Mesenchymal stem cell (in vitro differentiated cells and primary cell): Measurements from ENCODE around the gene DISC1.

ENCODE experiments used
- DNase-seq: peaks from one replicate; pipeline ENCODE4 v3.0.0-alpha.2; 2013
- H2AFZ ChIP-seq: one replicate; pipeline ENCODE4 v1.6.1; 2013; ENCODE audit warnings: low read depth, mild to moderate bottlenecking, control low read depth, inconsistent platforms, low read length, moderate library complexity
- H2AK5ac ChIP-seq: 2 replicates; pipeline ENCODE4 v1.6.1; 2013; ENCODE audit warnings: low read length, moderate library complexity, mild to moderate bottlenecking, inconsistent platforms; ENCODE audit not compliant: severe bottlenecking
- H2BK120ac ChIP-seq: one replicate; pipeline ENCODE4 v1.6.1; 2013; ENCODE audit warnings: low read depth, mild to moderate bottlenecking, inconsistent platforms, low read length, moderate library complexity
- H2BK12ac ChIP-seq, 2 experiments: one replicate each; pipeline ENCODE4 v1.6.1; 2013; ENCODE audit warnings: inconsistent platforms in 2 of 2, low read length in 2 of 2, mild to moderate bottlenecking in 2 of 2, moderate library complexity in 2 of 2, control low read depth in 1 of 2
- H2BK15ac ChIP-seq: one replicate; pipeline ENCODE4 v1.6.1; 2013; ENCODE audit warnings: mild to moderate bottlenecking, low read depth, inconsistent platforms; ENCODE audit not compliant: poor library complexity, severe bottlenecking
- H2BK5ac ChIP-seq: 2 replicates; pipeline ENCODE4 v1.6.1; 2013; ENCODE audit warnings: low read depth, mild to moderate bottlenecking, low read length, control low read depth, inconsistent platforms; ENCODE audit not compliant: poor library complexity, severe bottlenecking
- H3K14ac ChIP-seq, 2 experiments: one replicate each; pipeline ENCODE4 v1.6.1; 2013; ENCODE audit warnings: inconsistent platforms in 2 of 2, low read length in 2 of 2, control low read depth in 1 of 2, mild to moderate bottlenecking in 1 of 2, moderate library complexity in 1 of 2
- H3K18ac ChIP-seq, 2 experiments: one replicate each; pipeline ENCODE4 v1.6.1; 2013; ENCODE audit warnings: inconsistent platforms in 2 of 2, low read length in 2 of 2, control low read depth in 1 of 2, low read depth in 1 of 2, mild to moderate bottlenecking in 1 of 2
- H3K23ac ChIP-seq, 2 experiments: one replicate each; pipeline ENCODE4 v1.6.1; 2013; ENCODE audit warnings: inconsistent platforms in 2 of 2, low read length in 2 of 2, mild to moderate bottlenecking in 2 of 2, moderate library complexity in 2 of 2, control low read depth in 1 of 2
- H3K27ac ChIP-seq: 2 replicates; pipeline ENCODE4 v1.5.1; 2013; ENCODE audit warnings: mild to moderate bottlenecking, moderate library complexity, low read length, control low read depth, inconsistent platforms; ENCODE audit not compliant: poor library complexity, severe bottlenecking
- H3K27me3 ChIP-seq, 2 experiments: 2 replicates each; pipeline versions ENCODE4 v1.6.1 to v1.7.0; 2013; ENCODE audit warnings: low read length in 2 of 2, mild to moderate bottlenecking in 2 of 2, moderate library complexity in 2 of 2, control low read depth in 1 of 2, inconsistent platforms in 1 of 2; ENCODE audit not compliant: control insufficient read depth in 1 of 2, insufficient read depth in 1 of 2
- H3K36me3 ChIP-seq, 2 experiments: 2 replicates each; pipeline versions ENCODE4 v1.6.1 to v1.7.0; 2013; ENCODE audit warnings: low read length in 2 of 2, control low read depth in 1 of 2, inconsistent platforms in 1 of 2, low read depth in 1 of 2, mild to moderate bottlenecking in 1 of 2; ENCODE audit not compliant: insufficient read depth in 2 of 2, control insufficient read depth in 1 of 2
- H3K4ac ChIP-seq, 2 experiments: one replicate each; pipeline ENCODE4 v1.6.1; 2013; ENCODE audit warnings: inconsistent platforms in 2 of 2, low read length in 2 of 2, mild to moderate bottlenecking in 2 of 2, moderate library complexity in 2 of 2, control low read depth in 1 of 2, low read depth in 1 of 2
- H3K4me1 ChIP-seq: 2 replicates; pipeline ENCODE4 v1.6.1; 2013; ENCODE audit warnings: low read depth, low read length, control low read depth; ENCODE audit not compliant: control insufficient read depth, insufficient read depth
- H3K4me2 ChIP-seq: 2 replicates; pipeline ENCODE4 v1.6.1; 2013; ENCODE audit warnings: low read length, mild to moderate bottlenecking, inconsistent platforms; ENCODE audit not compliant: poor library complexity, severe bottlenecking
- H3K4me3 ChIP-seq, 2 experiments: 2 replicates each; pipeline versions ENCODE4 v1.5.1 to v1.7.0; 2013; ENCODE audit warnings: low read length in 2 of 2, mild to moderate bottlenecking in 2 of 2, control low read depth in 1 of 2, low read depth in 1 of 2; ENCODE audit not compliant: insufficient read depth in 1 of 2
- H3K79me1 ChIP-seq: replicated peaks from 2 replicates; pipeline ENCODE4 v1.6.1; 2013; ENCODE audit warnings: mild to moderate bottlenecking, control low read depth, low read length, inconsistent platforms; ENCODE audit not compliant: poor library complexity, severe bottlenecking
- H3K9ac ChIP-seq: 2 replicates; pipeline ENCODE4 v1.7.0; 2013; ENCODE audit warnings: mild to moderate bottlenecking, low read length, moderate library complexity
- H3K9me3 ChIP-seq: 2 replicates; pipeline ENCODE4 v1.7.0; 2013; ENCODE audit warnings: mild to moderate bottlenecking, low read length; ENCODE audit not compliant: control insufficient read depth
- H4K8ac ChIP-seq: one replicate; pipeline ENCODE4 v1.6.1; 2013; ENCODE audit warnings: inconsistent platforms, mild to moderate bottlenecking, low read length, moderate library complexity
- H4K91ac ChIP-seq: one replicate; pipeline ENCODE4 v1.6.1; 2013; ENCODE audit warnings: mild to moderate bottlenecking, low read length, inconsistent platforms
- WGBS: methylation state at CpG from one replicate; pipeline ENCODE4 v1.1.7; 2013; ENCODE audit warnings: mixed read lengths; 5-methylcytosine and 5-hydroxymethylcytosine counted together

Gene DISC1

DNA sequence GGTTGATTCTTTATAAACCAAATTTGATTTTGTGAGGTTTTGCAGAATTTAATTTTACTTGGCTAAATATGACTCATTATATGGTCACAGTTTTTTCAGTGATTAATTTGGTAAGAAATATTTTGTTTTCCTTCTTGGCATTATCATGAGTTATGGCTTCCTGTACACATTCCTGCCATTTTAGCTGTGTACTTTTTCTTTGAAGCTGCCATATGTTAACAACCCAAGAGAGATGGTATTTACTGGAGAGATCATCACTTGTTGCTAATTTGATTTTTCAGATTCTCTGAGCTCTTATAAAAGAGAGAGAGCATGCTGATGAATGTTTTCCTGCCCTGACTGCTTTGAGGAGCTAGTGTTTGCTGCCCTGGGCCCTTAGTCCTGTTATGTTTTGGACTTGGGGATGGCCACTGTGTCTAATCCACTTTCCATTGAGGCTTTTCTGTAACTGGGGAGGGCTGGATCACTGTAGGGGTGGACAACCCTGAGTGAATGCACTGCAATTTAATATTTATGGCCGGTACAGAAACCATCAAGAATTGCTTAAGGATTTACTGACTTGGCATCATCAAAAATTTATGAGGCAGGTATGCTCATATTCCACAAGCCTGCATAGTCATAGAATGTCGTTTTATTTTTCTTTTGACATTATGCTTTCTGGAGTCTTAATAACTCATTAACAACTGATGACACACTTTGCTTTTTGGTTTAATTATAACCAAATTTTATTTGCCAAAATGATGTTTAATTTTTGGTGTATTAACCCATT is 200.9 kb downstream of the DISC1 start:
- Histone ChIP-seq H3K4ac (peak overlapping the region in 1 of 2 experiments; percentile 58), H3K9ac (peak overlapping the region; percentile 62), H3K27me3 (no peaks in the 10 kb centered on the region), H3K4me2 (peak overlapping the region; percentile 57), H3K27ac (peak overlapping the region; percentile 100), H4K8ac (peak overlapping the region; percentile 55), H3K4me1 (peaks cover 5% of the 10 kb centered on the region), H3K9me3 (no peaks in the 10 kb centered on the region), H3K4me3 (peak overlapping the region in 1 of 2 experiments; percentile 9), H3K23ac (no peak overlapping the region), H3K36me3 (no peaks in the 10 kb centered on the region), H2AFZ (no peak overlapping the region), H2AK5ac (peak overlapping the region; percentile 96), H4K91ac (peak overlapping the region; percentile 43), H2BK15ac (no peak overlapping the region), H3K18ac (peak overlapping the region; percentile 34 to 59), H2BK120ac (no peak overlapping the region), H3K14ac (no peak overlapping the region), H2BK12ac (peak overlapping the region in 1 of 2 experiments; percentile 86), H2BK5ac (peak overlapping the region; percentile 93), H3K79me1 (peaks cover 7% of the 10 kb centered on the region)
- DNase-seq = peak; percentile 55
- 43% methylated on average over 1 of the region's 2 CpGs for WGBS

DNA sequence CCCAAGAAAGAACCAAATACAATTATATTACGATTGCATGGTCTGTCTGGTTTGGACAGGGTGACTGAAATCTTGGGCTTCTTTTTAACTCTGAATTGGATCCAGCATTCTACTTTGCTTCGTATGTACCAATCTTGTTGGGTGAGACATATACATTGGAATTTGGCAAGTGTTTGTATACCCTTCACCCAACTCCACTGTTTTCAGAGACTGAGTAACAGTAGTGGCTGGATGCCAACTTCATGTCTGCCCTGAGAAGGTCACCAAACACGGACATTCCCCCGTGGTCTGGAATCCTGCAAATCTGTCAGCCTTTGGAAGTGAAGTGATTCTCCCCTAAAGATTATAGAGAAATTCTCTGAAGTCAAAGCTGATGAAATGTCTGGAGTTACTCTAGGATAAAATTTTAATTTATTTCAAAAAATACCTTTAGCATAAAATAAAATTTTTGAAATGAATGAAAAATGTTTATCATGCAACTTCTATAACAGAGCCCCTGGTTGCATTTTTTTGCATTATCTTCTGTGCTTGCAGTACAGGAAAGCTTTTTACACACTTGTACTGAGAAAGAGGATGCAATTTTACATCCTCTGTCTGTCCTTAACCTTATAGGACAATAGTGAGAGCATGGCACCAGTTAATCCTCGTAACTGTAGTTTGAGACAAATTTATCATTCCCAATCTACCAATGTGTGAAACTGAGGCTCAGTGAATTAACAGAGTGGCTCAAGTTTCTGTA is 201.8 kb downstream of the DISC1 start:
- no peak overlapping the region for H2BK5ac ChIP-seq
- H3K9ac ChIP-seq = peak overlapping the region; percentile 62
- H3K27ac ChIP-seq = peak overlapping the region; percentile 100
- no peaks in the 10 kb centered on the region for H3K36me3 ChIP-seq
- H3K23ac ChIP-seq = no peak overlapping the region
- H3K79me1 ChIP-seq = peaks cover 7% of the 10 kb centered on the region
- H4K8ac ChIP-seq = no peak overlapping the region
- H2BK15ac ChIP-seq = no peak overlapping the region
- H3K4me1 ChIP-seq = peaks cover 5% of the 10 kb centered on the region
- peak overlapping the region; percentile 73 for H2AK5ac ChIP-seq
- H3K4me2 ChIP-seq = peak overlapping the region; percentile 29
- WGBS = 0% methylated on average over 2 of the region's 5 CpGs
- no peak overlapping the region for H4K91ac ChIP-seq
- H3K4me3 ChIP-seq = peak overlapping the region in 1 of 2 experiments; percentile 9
- H3K9me3 ChIP-seq = no peaks in the 10 kb centered on the region
- peak overlapping the region; percentile 19 for H2BK120ac ChIP-seq
- H2AFZ ChIP-seq = no peak overlapping the region
- no peak overlapping the region for H3K14ac ChIP-seq
- H3K27me3 ChIP-seq = no peaks in the 10 kb centered on the region
- peak; percentile 95 for DNase-seq
- H3K4ac ChIP-seq = no peak overlapping the region
- peak overlapping the region in 1 of 2 experiments; percentile 54 for H3K18ac ChIP-seq
- H2BK12ac ChIP-seq = peak overlapping the region in 1 of 2 experiments; percentile 52

DNA sequence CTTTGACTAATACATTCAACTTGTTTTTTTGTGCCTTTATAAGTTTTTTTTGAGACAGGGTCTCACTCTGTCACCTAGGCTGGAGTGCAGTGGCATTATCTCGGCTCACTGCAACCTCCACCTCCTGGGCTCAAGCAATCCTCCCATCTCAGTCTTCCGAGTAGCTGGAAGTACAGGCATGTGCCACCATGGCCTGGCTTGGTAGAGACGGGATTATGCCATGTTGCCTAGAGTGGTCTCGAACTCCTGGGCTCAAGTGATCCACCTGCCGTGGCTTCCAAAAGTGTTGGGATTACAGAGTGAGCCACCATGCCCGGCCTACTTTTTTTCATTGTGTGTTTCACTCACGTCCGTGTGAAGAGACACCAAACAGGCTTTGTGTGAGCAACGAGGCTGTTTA is 202.7 kb downstream of the DISC1 start:
- peak overlapping the region in 1 of 2 experiments; percentile 66 for H3K4ac ChIP-seq
- H3K36me3 ChIP-seq = no peaks in the 10 kb centered on the region
- H2BK120ac ChIP-seq = no peak overlapping the region
- no peak overlapping the region for H3K9ac ChIP-seq
- no peak overlapping the region for H3K23ac ChIP-seq
- H2BK5ac ChIP-seq = no peak overlapping the region
- WGBS = 84% methylated on average over 9 of the region's 9 CpGs
- peaks cover 7% of the 10 kb centered on the region for H3K79me1 ChIP-seq
- no peak for DNase-seq
- H3K27ac ChIP-seq = peak overlapping the region; percentile 39
- peak overlapping the region in 1 of 2 experiments; percentile 93 for H3K18ac ChIP-seq
- no peak overlapping the region for H2BK15ac ChIP-seq
- H2AK5ac ChIP-seq = peak overlapping the region; percentile 85
- no peaks in the 10 kb centered on the region for H3K9me3 ChIP-seq
- H4K8ac ChIP-seq = no peak overlapping the region
- H3K4me2 ChIP-seq = no peak overlapping the region
- H3K4me1 ChIP-seq = peaks cover 5% of the 10 kb centered on the region
- H3K4me3 ChIP-seq = no peak overlapping the region
- H3K27me3 ChIP-seq = no peaks in the 10 kb centered on the region
- no peak overlapping the region for H2AFZ ChIP-seq
- H2BK12ac ChIP-seq = peak overlapping the region; percentile 38 to 94
- peak overlapping the region in 1 of 2 experiments; percentile 75 for H3K14ac ChIP-seq
- peak overlapping the region; percentile 18 for H4K91ac ChIP-seq

DNA sequence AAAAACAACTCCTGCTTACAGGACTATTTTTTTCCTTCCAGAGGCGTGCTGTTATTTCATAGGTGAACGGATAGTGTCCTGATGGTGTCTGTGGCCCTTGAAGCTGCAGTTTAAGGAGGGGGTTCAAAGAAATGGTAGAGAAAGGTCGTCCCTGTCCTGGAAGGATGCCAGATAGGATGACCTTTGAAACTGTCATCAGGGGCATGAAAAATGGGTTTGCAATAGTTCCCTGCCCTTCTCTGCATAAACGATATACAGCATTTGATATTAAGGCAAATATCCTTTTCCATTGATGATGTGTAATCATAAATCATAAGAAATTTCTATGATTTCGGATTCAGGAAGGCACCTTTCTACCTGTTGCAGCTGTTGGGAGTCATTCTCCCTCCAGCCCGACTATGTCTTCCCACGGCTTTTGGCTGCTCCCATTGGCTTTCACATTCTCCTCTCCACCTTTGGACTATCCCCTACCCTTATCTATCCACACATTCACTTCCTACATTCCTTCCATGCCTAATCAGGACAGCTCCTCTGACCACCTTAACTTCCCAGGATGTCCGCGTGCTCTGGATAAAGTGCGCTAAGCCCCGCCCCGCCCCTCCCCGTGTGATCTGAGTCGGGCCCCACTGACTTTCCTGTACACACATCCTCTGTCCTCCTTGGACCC is 209.8 kb downstream of the DISC1 start:
- Histone ChIP-seq H3K4me2 (no peak overlapping the region), H2BK5ac (no peak overlapping the region), H4K8ac (no peak overlapping the region), H3K4ac (no peak overlapping the region), H3K36me3 (no peaks in the 10 kb centered on the region), H3K4me1 (peaks cover 12% of the 10 kb centered on the region), H2AK5ac (no peak overlapping the region), H2AFZ (no peak overlapping the region), H3K18ac (no peak overlapping the region), H4K91ac (no peak overlapping the region), H3K9me3 (no peaks in the 10 kb centered on the region), H2BK15ac (no peak overlapping the region), H3K27ac (no peak overlapping the region), H3K9ac (no peak overlapping the region), H3K14ac (no peak overlapping the region), H2BK12ac (no peak overlapping the region), H3K27me3 (no peaks in the 10 kb centered on the region), H2BK120ac (no peak overlapping the region), H3K4me3 (no peak overlapping the region), H3K23ac (no peak overlapping the region), H3K79me1 (peaks cover 13% of the 10 kb centered on the region)
- DNase-seq = no peak
- WGBS = 84% methylated on average over 13 of the region's 14 CpGs
